GM18519 (cell line): ENCODE results near the gene HAGH.

Experiments
- ATAC-seq: cut with Tn5 transposase; IDR thresholded peaks from one replicate; pipeline ENCODE4 v1.9.1; 2021; ENCODE audit warnings: mild to moderate bottlenecking, moderate library complexity; ENCODE audit not compliant: unreplicated experiment, low FRiP score

The HAGH gene

DNA sequence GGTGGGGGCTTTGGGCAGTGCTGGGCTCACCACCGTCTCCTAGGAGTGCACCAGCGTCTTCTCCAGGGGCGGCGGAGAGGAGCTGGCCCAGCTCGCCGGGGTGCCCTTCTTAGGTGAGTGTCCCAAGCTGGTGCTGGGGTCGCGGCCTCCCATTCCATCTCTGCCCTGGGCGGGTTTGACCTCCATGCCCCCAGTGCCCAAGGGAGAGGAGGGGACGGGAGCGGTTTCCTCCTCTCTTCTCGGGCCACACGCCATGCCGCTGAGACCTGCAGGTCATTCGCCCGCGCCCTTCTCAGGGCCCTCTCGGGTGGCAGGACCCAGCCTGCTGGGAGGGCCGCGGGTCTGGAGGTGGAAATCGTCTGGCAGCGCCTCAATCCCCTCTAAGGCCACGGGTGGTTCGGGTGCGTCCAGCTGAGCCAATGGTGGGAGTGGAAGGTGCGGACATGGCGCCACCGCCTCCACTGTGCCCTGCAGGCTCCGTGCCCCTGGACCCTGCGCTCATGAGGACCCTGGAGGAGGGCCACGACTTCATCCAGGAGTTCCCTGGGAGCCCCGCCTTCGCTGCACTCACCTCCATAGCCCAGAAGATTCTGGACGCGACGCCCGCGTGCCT is 38.4 kb downstream of the HAGH start:
- ATAC-seq = no peak

DNA sequence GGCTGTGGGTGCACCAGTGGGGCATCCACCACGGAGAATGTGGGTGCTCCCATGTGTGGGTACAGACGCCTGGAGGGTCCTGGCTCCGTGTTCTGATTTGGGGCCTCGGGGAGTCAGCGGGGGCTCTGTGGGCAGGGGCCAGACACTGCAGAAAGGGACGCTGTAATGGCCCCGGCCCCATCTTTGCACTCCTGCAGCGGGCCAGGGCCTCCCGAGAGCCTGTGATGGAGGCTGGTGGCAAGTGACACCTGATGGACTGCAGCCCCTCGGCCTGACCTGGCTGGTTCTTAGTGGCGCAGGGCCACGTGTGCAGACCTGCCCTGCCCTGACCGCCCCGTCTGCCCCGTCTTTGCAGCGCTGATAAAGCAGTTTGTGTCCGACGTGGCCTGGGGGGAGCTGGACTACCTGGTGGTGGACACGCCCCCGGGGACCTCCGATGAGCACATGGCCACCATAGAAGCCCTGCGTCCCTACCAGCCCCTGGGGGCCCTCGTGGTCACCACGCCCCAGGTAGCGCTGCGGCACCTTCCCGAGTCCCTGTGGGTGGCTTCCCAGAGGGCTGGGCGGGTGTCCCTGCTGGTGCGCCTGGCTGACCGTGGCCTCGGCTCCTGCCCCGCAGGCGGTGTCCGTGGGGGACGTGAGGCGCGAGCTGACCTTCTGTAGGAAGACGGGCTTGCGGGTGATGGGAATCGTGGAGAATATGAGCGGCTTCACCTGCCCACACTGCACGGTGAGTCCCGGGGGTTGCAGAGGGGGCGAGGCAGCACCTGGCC is 39.1 kb downstream of the HAGH start:
- ATAC-seq = no peak

GRCh38 chr16:1787056-1787321 is 39.6 kb downstream of the HAGH start:
- ATAC-seq = no peak

- ATAC-seq = no peak
Observed at GRCh38 chr16:1786242-1787055, 40.2 kb downstream of the HAGH start.

DNA sequence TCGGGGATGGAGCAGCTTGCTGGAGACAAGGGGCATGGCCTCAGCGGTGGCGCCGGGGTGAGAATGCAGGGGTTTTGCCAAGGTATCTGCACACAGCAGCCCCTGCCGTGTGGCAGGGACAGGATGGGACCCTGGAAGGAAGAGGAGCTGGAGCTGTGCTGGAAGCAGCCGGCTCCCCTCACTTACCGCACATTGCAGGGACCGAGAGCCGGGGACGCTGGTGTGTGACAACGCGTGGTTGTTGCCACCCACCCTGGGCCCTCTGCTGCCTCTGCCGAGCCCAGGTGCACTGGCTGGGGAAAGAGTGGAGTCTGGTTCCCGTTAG is 40.8 kb downstream of the HAGH start:
- no peak for ATAC-seq

DNA sequence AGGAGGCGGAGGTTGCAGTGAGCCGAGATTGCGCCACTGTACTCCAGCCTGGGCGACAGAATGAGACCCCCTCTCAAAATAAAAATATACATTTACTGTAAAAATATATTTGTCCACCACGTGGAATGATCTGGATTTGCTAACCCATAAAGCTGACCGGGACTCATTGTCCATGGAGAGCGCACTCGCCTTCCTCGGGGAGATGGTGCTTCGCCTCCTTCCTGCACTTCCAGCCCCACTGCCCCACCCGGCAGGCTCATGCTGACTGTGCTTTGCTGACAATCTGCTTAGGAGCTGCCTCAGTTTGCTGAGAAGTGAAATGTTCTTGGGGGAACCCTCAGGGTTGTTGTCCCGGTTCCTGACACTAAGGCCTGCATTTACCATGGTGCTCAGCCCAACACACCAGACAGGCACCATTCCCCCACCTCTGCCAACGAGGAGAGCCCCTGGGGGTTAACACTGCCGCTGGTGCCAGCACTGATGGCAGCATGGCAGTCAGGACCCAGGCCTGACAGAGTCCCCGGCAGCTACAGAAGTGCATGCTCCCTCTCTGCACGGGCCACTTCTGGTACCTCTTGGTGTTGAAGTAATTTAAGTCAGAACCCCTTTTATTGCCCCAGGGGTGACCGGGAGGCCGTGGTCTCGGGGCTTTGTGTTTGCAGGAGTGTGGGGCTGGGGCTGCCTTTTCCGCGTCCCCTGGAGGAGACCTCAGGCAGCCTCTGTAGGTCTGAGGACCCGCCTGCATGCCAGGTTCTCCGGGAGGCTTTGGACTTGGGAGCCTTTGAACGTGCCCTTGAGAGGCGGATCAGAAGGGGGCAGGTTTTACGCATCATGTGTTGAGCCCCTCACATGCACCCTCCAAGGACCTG is 41.4 kb downstream of the HAGH start:
- no peak for ATAC-seq

- ATAC-seq = peak; percentile 71
Observed at GRCh38 chr16:1782408-1783264, 44.0 kb downstream of the HAGH start, which contains the start of the genes NUBP2 and SPSB3. TSS of gene NUBP2 (plus strand) at chr16:1782960. CDS start at chr16:1783021, 61 bp downstream. TSS of gene SPSB3 (minus strand) at chr16:1782571. CDS start at chr16:1781483, 1,088 bp downstream.

DNA sequence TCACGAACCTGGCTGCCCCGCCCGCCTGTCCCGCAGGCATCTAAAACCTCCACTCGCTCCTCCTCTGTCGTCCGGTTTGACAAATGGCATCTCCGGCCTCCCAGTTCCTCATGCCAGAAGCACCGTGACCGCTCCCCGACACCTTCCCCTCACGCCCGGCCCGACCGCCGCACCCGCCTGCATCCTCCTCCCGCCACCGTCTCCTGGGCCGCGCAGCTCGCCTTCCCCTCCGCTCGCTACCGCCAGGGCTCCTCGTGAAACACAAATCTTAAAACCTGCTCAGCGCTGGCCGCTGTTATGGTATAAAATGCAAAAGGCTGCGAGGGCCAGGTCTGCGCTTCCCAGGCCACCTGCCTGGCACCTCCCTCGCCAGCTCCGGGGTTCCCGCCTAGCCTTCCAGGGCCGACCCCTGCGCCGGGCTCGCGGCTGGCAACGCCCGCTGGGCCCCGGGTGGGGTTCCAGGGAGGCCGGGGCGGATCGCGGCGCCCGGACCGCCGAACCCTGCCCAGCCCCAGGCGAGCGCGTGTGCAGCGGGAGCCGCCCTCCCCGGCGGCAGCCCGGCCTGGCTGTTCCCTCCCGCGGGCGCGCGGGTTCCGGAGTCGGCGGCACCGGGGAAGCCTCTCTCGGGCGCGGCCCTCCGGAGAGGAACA is 44.7 kb downstream of the HAGH start:
- peak; percentile 4 for ATAC-seq

DNA sequence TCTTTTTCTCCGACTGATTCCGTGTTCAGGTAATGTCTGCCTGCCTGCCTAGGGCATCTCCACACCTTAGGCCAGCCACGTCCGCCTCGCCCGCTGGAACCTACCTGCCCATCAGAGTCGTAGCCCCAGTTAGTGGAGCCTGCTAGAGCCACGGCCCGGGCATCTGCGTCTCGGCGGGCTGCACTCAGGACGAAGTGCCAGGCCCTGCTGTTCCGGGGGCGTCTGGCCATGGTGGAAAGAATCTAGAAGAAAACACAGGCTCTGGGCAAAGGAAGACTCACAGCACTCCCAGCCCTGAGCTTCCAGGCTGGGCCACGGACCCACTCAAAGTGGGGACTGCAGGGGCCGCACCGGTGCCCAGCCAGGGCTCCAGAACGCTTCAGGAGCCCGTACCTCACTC is 45.4 kb downstream of the HAGH start:
- ATAC-seq = no peak

GRCh38 chr16:1780677-1781072 is 46.0 kb downstream of the HAGH start:
- ATAC-seq = no peak

- ATAC-seq = no peak
Observed at GRCh38 chr16:1779741-1780676, 46.6 kb downstream of the HAGH start.

- ATAC-seq = no peak
Observed at GRCh38 chr16:1779234-1779701, 47.4 kb downstream of the HAGH start.

- ATAC-seq = no peak
Observed at GRCh38 chr16:1778200-1779179, 48.1 kb downstream of the HAGH start.

- ATAC-seq = no peak
Observed at GRCh38 chr16:1777375-1778199, 49.0 kb downstream of the HAGH start.

DNA sequence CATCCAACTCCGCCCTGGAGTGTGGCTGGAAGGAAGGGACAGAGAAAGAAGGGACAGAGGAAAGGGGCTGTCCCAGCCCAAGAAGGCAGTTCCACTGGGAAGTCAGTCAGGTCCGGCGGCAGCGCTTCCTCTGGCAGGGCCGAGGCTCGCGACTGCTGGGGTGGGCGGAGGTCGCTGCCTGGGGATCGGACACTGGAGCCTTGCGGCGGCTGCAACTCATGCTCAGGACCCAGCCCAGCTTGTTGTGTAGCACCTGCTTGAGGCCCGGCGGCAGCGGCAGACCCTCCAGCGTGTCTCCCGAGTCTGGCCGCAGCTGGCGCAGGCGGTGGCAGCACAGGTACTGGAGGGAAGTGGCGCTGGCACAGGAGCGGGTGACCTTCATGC is 49.6 kb downstream of the HAGH start:
- ATAC-seq = no peak

GRCh38 chr16:1776672-1776955 is 50.0 kb downstream of the HAGH start:
- no peak for ATAC-seq
